IMR-90 (cell line): ENCODE measurements around the gene SGK2. TPM values are rescaled to one million over a fixed set of nuclear protein-coding genes. Genes with fewer than 3 reads are reported as not detected.

Experiments used
- ATAC-seq: fragments of 200-7000 bp; cut with Tn5 transposase; 2 replicates; pipeline ENCODE4 v1.9.1; 2020; ENCODE audit warnings: low read depth, mild to moderate bottlenecking, moderate library complexity
- BruUV-seq: library from RNA; stranded (reverse); fragments of 400-500 nt; replicated peaks from 2 replicates; lab custom pipeline; 2021; lab: Mats Ljungman, UMichigan
- CTCF ChIA-PET: fragments of 300-600 bp; formaldehyde crosslinking; extraction: SDS; loops from one replicate; lab custom pipeline; 2021; ENCODE audit warnings: antibody characterized with exemption; lab: Yijun Ruan, JAX
- POLR2A ChIA-PET: fragments of 300-600 bp; sonication (Branson Sonifier 250); formaldehyde crosslinking; loops from one replicate; lab custom pipeline; 2022; ENCODE audit warnings: antibody characterized with exemption; ENCODE audit not compliant: unreplicated experiment; lab: Charles Lee
- DNase-seq: peaks from one replicate; pipeline ENCODE4 v3.0.0; 2013
- H2AFZ ChIP-seq: replicated peaks from 2 replicates; pipeline ENCODE3; 2013; ENCODE audit warnings: low read length, mild to moderate bottlenecking; ENCODE audit not compliant: poor library complexity
- H2AK5ac ChIP-seq: 2 replicates; pipeline ENCODE4 v1.6.1; 2013; ENCODE audit warnings: low read depth, low read length, inconsistent platforms
- H2AK9ac ChIP-seq: replicated peaks from 2 replicates; pipeline ENCODE3; 2013; ENCODE audit warnings: mild to moderate bottlenecking, low read depth, low read length, moderate library complexity; ENCODE audit not compliant: poor library complexity
- H2BK120ac ChIP-seq: 2 replicates; pipeline ENCODE4 v1.6.1; 2013; ENCODE audit warnings: low read depth, low read length, inconsistent platforms
- H2BK15ac ChIP-seq: 3 replicates; pipeline ENCODE4 v1.6.1; 2013; ENCODE audit warnings: low read depth, low read length, inconsistent platforms
- H2BK20ac ChIP-seq: 2 replicates; pipeline ENCODE4 v1.6.1; 2013; ENCODE audit warnings: low read depth, mild to moderate bottlenecking, inconsistent platforms, low read length, moderate library complexity
- H2BK5ac ChIP-seq: 2 replicates; pipeline ENCODE4 v1.6.1; 2013; ENCODE audit warnings: mild to moderate bottlenecking, low read depth, low read length, inconsistent platforms; ENCODE audit not compliant: poor library complexity, severe bottlenecking
- H3K14ac ChIP-seq: replicated peaks from 2 replicates; pipeline ENCODE4 v1.6.1; 2013; ENCODE audit warnings: low read depth, low read length, inconsistent platforms
- H3K18ac ChIP-seq: 2 replicates; pipeline ENCODE4 v1.6.1; 2013; ENCODE audit warnings: low read depth, low read length, control low read depth
- H3K23ac ChIP-seq: 2 replicates; pipeline ENCODE4 v1.6.1; 2013; ENCODE audit warnings: low read depth, low read length, inconsistent platforms
- H3K27ac ChIP-seq: 2 replicates; pipeline ENCODE4 v1.5.1; 2013; ENCODE audit warnings: mild to moderate bottlenecking, control low read depth, low read length; ENCODE audit not compliant: insufficient read depth
- H3K27me3 ChIP-seq: 2 replicates; pipeline ENCODE4 v1.6.1; 2013; ENCODE audit warnings: low read length; ENCODE audit not compliant: control insufficient read depth, insufficient read depth
- H3K36me3 ChIP-seq: 2 replicates; pipeline ENCODE4 v1.6.1; 2013; ENCODE audit warnings: low read length, mixed read lengths; ENCODE audit not compliant: control insufficient read depth, insufficient read depth
- H3K4ac ChIP-seq: 2 replicates; pipeline ENCODE4 v1.6.1; 2013; ENCODE audit warnings: low read depth, low read length, inconsistent platforms
- H3K4me1 ChIP-seq: 2 replicates; pipeline ENCODE4 v1.6.1; 2013; ENCODE audit warnings: low read length, mixed read lengths; ENCODE audit not compliant: control insufficient read depth, insufficient read depth
- H3K4me2 ChIP-seq: 2 replicates; pipeline ENCODE4 v1.6.1; 2013; ENCODE audit warnings: low read depth, mild to moderate bottlenecking, control low read depth, low read length, moderate library complexity
- H3K4me3 ChIP-seq: 2 replicates; pipeline ENCODE4 v1.5.1; 2013; ENCODE audit warnings: low read depth, mild to moderate bottlenecking, control low read depth, low read length, moderate library complexity; ENCODE audit not compliant: insufficient read depth
- H3K56ac ChIP-seq: 2 replicates; pipeline ENCODE4 v1.6.1; 2013; ENCODE audit warnings: low read length, inconsistent platforms; ENCODE audit not compliant: insufficient read depth; ENCODE audit errors: extremely low read depth
- H3K79me1 ChIP-seq, 2 experiments: 2 replicates each; pipeline ENCODE4 v1.6.1; 2013; ENCODE audit warnings: low read length in 2 of 2, inconsistent platforms in 1 of 2, low read depth in 1 of 2
- H3K9ac ChIP-seq: 2 replicates; pipeline ENCODE4 v1.6.1; 2013; ENCODE audit warnings: low read depth, low read length, control low read depth
- H3K9me1 ChIP-seq: 2 replicates; pipeline ENCODE4 v1.6.1; 2013; ENCODE audit warnings: low read length, inconsistent platforms; ENCODE audit not compliant: insufficient read depth
- H3K9me3 ChIP-seq: 2 replicates; pipeline ENCODE4 v1.6.1; 2013; ENCODE audit warnings: low read length; ENCODE audit not compliant: control insufficient read depth, insufficient read depth
- H4K20me1 ChIP-seq: 2 replicates; pipeline ENCODE4 v1.6.1; 2013; ENCODE audit warnings: low read length, inconsistent platforms; ENCODE audit not compliant: insufficient read depth
- H4K5ac ChIP-seq: 2 replicates; pipeline ENCODE4 v1.6.1; 2013; ENCODE audit warnings: mild to moderate bottlenecking, low read depth, low read length, control low read depth
- H4K8ac ChIP-seq, 2 experiments: 2 replicates each; pipeline ENCODE4 v1.6.1; 2013; ENCODE audit warnings: low read depth in 2 of 2, low read length in 2 of 2, control low read depth in 1 of 2, inconsistent platforms in 1 of 2
- H4K91ac ChIP-seq: 2 replicates; pipeline ENCODE4 v1.6.1; 2013; ENCODE audit warnings: low read depth, low read length, inconsistent platforms; ENCODE audit not compliant: insufficient read depth
- CHD1 ChIP-seq: IDR thresholded peaks from 2 replicates; pipeline ENCODE4 v1.6.1; 2012; ENCODE audit warnings: low read depth, low read length, improper control_type of control experiment
- MXI1 ChIP-seq: IDR thresholded peaks from 2 replicates; pipeline ENCODE4 v1.6.1; 2012; ENCODE audit warnings: low read depth, mild to moderate bottlenecking, low read length, moderate library complexity, borderline replicate concordance
- RCOR1 ChIP-seq: IDR thresholded peaks from 2 replicates; pipeline ENCODE4 v1.6.1; 2012; ENCODE audit warnings: mild to moderate bottlenecking, low read length, improper control_type of control experiment; ENCODE audit not compliant: insufficient replicate concordance
- SMC3 ChIP-seq: fragments of 150-350 bp; IDR thresholded peaks from 2 replicates; pipeline ENCODE4 v1.6.1; 2016; ENCODE audit warnings: low read depth, mild to moderate bottlenecking, antibody characterized with exemption, low read length, moderate library complexity
- WGBS, 2 experiments: methylation state at CpG; one replicate each; pipeline versions ENCODE4 v1.1.5 to v1.1.7; 2013; ENCODE audit warnings: missing lambda C conversion rate in 2 of 2; ENCODE audit not compliant: insufficient read length in 1 of 2; ENCODE audit errors: extremely low coverage in 2 of 2; 5-methylcytosine and 5-hydroxymethylcytosine counted together
- dilution Hi-C: fragments of 300-500 bp; cut with HindIII; formaldehyde crosslinking; loops from one replicate; pipeline ENCODE4 v1.14.3; 2018; ENCODE audit warnings: low sequenced_read_pairs; ENCODE audit not compliant: unreplicated experiment
- in situ Hi-C: fragments of 300-500 bp; cut with MboI; formaldehyde crosslinking; loops from 3 replicates; pipeline ENCODE4 v1.14.3; 2019; ENCODE audit warnings: low sequenced_read_pairs, inconsistent platforms, mixed read lengths
- intact Hi-C: fragments of 100-400 bp; cut with micrococcal nuclease; formaldehyde crosslinking; loops from 2 replicates; pipeline ENCODE4 v1.10.0; 2022
- polyA plus RNA-seq, 3 experiments: library from polyadenylated mRNA; depleted of rRNA; stranded (reverse); fragments of >200 nt; gene quantifications; 2 replicates each; pipeline ENCODE4 v1.2.3, GENCODE V29; 2012; ENCODE audit warnings: low replicate concordance in 1 of 3
- total RNA-seq: library from RNA; depleted of rRNA; stranded (reverse); fragments of >200 nt; gene quantifications from 2 replicates; pipeline ENCODE4 v1.2.3, GENCODE V29; 2012
- TF ChIP-seq, protein P1 (sequence below): fragments of 150-350 bp; IDR thresholded peaks from 2 replicates; pipeline ENCODE4 v1.6.1; 2016; ENCODE audit warnings: low read depth, mild to moderate bottlenecking, low read length, moderate library complexity, borderline replicate concordance

The SGK2 gene
- total and polyA plus RNA-seq, 2 of the 4 experiments (the other 2 are of a cell fraction), result under 0.01 to 0.10 TPM

DNA sequence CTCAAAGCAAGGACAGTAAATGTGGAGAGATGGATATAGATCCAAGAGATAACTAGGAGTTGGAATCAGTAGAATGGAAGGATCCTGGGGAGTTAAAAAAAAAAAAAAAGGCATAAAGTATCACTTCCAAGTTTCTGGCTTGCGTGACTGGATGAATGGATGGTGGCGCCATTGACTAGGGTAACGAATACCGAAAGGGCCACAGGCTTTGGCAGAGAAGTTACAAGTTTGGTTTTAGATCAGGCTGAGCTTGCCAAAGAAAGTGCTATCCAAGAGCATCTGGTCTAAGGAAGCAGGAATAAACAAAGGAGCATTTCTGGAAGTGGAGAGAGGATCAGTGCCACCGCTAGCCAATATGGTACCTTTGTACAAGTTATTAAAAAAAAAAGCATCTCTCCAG is 33.8 kb upstream of the SGK2 start:
- ATAC-seq (no peak), DNase-seq (no peak)
- H2BK5ac ChIP-seq, result no peak overlapping the region
- no peak overlapping the region for H4K8ac ChIP-seq
- no peak overlapping the region for H2AK9ac ChIP-seq
- H3K27ac ChIP-seq, result no peak overlapping the region
- H2AK5ac ChIP-seq, result no peak overlapping the region
- H3K14ac ChIP-seq, result no peak overlapping the region
- no peak overlapping the region for H4K91ac ChIP-seq
- H4K5ac ChIP-seq, result no peak overlapping the region
- no TSS peak for BruUV-seq
- no peak overlapping the region for H3K18ac ChIP-seq
- H3K9me3 ChIP-seq, result no peaks in the 10 kb centered on the region
- no peak overlapping the region for H3K4ac ChIP-seq
- H3K4me3 ChIP-seq, result no peak overlapping the region
- H2BK15ac ChIP-seq, result no peak overlapping the region
- H2AFZ ChIP-seq, result no peak overlapping the region
- dilution Hi-C loops (no loop called here), intact Hi-C loops (no loop called here), in situ Hi-C loops (no loop called here)
- no peaks in the 10 kb centered on the region for H3K4me1 ChIP-seq
- POLR2A ChIA-PET, result no interaction called here
- no peak overlapping the region for H3K4me2 ChIP-seq
- no peaks in the 10 kb centered on the region for H3K79me1 ChIP-seq
- no peak overlapping the region for H2BK120ac ChIP-seq
- peaks cover 6% of the 10 kb centered on the region for H3K27me3 ChIP-seq
- no peak overlapping the region for H3K9ac ChIP-seq
- CTCF ChIA-PET, result no interaction called here
- H3K23ac ChIP-seq, result no peak overlapping the region
- H3K36me3 ChIP-seq, result peaks cover 3% of the 10 kb centered on the region; the same call in 1 of the 2 replicates
- no peak overlapping the region for H2BK20ac ChIP-seq
- WGBS, 2 experiments, result no CpG with 5 or more reads among the region's 5 CpGs
- no peaks in the 10 kb centered on the region; the same call in none of the 2 replicates for H3K9me1 ChIP-seq
- H3K56ac ChIP-seq, result no peak overlapping the region
- TF ChIP-seq MXI1 (no peak), CHD1 (no peak), SMC3 (no peak), RCOR1 (no peak)
- TF ChIP-seq, protein P1, sequence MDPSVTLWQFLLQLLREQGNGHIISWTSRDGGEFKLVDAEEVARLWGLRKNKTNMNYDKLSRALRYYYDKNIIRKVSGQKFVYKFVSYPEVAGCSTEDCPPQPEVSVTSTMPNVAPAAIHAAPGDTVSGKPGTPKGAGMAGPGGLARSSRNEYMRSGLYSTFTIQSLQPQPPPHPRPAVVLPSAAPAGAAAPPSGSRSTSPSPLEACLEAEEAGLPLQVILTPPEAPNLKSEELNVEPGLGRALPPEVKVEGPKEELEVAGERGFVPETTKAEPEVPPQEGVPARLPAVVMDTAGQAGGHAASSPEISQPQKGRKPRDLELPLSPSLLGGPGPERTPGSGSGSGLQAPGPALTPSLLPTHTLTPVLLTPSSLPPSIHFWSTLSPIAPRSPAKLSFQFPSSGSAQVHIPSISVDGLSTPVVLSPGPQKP, result no peak
- H4K20me1 ChIP-seq, result no peaks in the 10 kb centered on the region
